Head of caudate nucleus (tissue), 42 donors: ENCODE results near the gene UROD.
"Not testable (repeated sequence)": the region's sequence is repeated elsewhere in the genome, so short reads cannot be mapped to it uniquely, and the experiment has no call there.

Source experiments
- DNase-seq, 42 donors: peaks; one replicate each; pipeline versions ENCODE4 v3.0.0 to v3.0.0-alpha.2; 2020 to 2021; ENCODE audit warnings: mixed read lengths in 7 of 42
- intact Hi-C: fragments of 100-400 bp; cut with DNase I; formaldehyde crosslinking; loops from one replicate; pipeline ENCODE4 v1.15.0; 2022

Gene UROD

DNA sequence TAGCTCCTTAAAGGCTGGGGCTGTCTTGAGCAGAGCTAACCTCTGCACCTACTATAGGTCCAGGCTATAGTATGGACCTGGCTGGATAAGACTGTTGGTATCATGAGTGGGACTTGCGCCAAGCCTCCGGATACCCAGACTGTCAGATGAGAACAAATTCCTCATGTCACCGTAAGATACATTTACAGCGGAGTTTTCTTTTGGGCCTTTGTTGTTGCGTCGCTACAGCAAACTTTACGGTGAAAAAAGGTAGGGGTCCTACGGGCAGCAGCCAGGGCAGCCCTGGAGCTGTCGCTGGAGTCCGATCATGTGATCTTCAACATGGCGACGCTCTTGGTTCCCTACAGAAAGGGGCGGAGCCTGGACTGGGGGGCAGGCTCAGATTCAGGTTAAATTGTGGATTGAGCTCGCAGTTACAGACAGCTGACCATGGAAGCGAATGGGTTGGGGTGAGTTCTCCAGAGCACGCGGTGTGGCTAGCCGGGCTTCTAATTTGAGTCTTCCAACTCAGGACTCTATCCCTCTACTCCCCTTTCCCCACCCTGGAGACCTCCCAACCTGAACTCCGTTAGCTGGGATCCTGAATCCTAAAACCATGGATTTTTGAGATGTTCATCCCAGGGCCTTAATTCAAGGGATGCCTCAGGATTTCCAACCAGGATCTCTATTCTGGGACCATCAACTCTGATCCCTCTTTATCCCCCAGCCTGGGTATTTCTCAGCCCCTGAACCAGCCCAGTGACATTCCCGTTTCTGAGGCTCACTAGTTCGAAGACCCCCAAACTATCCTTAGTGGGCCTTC lies at the start of gene UROD:
TSS of gene UROD (plus strand) at position 418 of the 802 bp plus-strand sequence. CDS start at position 430, 12 bp downstream.
- intact Hi-C loops: loop anchor here (2.0 to 10.0 kb wide), 3 partner anchors 193 to 480 kb away; partner anchors contain the start of genes TESK2 and ZSWIM5
- peak; percentile 86 to 98 (median 94) for DNase-seq

DNA sequence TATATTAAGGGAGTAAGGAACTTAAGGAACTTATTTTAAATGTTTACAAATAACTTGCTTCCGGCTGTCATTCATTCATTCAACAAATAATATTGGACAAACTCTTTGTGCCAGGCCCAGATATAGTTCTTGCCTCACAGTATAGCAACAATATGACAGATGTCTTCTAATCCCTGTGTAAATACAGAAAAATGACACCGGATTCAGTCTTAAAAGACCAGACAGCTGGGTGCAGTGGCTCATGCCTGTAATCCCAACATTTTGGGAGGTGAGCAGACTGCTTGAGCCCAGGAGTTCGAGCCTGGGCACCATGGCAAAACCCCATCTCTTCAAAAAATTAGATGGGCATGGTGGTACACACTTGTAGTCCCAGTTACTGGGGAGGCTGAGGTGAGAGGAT lies 49.3 kb upstream of the UROD start:
- no peak for DNase-seq
- intact Hi-C loops: no loop called here

GRCh38 chr1:44964396-44964795 lies 47.7 kb upstream of the UROD start:
- intact Hi-C loops: no loop called here
- DNase-seq: no peak

DNA sequence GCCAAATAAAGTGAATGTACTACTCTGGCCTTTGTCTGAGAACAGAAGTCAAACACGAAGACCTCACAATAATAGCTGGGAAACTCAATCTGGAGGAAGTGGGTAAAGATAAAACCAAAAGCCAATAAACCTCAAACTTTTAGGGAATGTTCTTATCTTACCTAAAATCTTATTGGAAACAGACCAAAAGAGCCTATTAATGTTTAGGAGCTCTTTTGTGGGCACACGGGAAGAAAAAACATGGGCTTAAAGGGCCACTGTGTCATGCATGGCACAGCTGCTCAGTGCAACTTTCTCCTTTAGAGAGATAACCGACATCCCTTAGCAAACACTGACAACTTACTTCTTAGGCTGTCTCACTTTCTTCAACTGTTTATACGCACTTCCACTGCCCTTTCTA lies 41.7 kb upstream of the UROD start:
- no peak for DNase-seq
- intact Hi-C loops: no loop called here

- no peak for DNase-seq
- intact Hi-C loops: no loop called here
Measured at GRCh38 chr1:44973645-44974044, 38.4 kb upstream of the UROD start.

DNA sequence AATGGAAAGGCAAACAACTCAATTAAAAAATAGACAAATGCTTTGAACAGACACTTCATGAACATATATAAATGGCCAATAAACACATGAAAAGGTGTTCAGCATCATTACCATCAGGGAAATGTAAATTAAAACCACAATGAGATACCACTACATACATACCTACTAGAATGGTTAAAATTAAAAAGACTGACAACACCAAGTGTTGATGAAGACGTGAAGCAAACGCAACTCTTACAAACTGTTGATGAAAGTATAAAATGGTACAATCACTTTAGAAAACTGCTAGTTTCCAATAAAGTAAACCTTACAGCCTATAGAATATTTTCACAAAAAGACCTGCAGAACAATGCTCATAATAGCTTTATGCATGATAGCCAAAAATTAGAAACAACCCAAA lies 35.8 kb upstream of the UROD start:
- intact Hi-C loops: no loop called here
- no peak for DNase-seq

- DNase-seq, intact Hi-C loops: not testable (repeated sequence)
Measured at GRCh38 chr1:44977372-44977771, 34.7 kb upstream of the UROD start.

GRCh38 chr1:44985747-44986359 lies 26.2 kb upstream of the UROD start:
- DNase-seq: no peak
- intact Hi-C loops: no loop called here

DNA sequence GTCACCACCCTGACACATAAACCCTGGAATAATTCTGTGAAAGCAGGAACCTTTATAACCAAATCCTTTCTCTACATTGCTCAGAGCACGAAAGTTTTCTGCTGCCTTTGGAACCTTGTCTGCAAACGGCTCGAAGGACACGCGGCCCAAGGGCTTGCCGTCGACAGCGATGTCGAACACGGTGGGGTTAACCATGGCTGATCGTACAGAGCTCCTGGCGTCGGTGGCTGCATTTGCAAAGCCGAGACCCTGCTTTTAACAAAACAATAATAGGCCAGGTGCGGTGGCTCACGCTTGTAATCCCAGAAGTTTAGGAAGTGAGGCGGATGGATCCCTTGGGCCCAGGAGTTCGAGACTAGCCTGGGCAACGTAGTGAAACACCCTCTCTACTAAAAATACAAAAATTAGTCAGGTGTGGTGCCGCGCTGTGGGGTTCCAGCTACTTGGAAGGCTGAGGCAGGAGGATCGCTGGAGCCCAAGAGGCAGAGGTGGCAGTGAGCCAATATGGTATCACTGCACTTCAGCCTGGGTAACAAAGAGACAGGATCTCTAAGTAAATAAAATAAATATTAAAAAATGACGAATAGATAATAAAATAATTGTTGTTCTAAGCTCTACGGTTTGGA lies 23.4 kb upstream of the UROD start:
- DNase-seq: no peak
- intact Hi-C loops: no loop called here

- DNase-seq: no peak
- intact Hi-C loops: no loop called here
Measured at GRCh38 chr1:44994309-44994898, 17.6 kb upstream of the UROD start.

- intact Hi-C loops: no loop called here
Measured at GRCh38 chr1:44995467-44996238, 16.4 kb upstream of the UROD start.

DNA sequence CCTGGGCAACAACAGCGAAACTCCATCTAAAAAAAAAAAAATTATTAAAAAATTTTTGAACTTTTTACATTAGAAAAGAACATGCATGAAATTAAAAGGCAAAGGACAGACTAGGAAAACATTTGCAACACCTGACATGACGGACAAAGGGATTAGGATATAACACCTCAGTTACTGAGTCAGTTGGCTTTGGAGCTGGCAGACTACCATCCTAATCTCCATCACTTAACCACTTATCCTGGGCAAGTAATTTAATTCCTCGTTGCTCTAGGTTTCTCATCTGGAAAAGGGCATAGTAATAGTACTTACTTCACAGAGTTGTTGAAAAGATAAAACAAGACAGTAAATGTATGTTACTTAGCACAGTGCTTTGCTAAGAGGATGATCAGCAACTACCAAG lies 12.8 kb upstream of the UROD start:
- DNase-seq: no peak
- intact Hi-C loops: no loop called here

More at GRCh38 chr1:44995467-44996238, 16.4 kb upstream of the UROD start:
- no peak for DNase-seq

- DNase-seq: peak in 1 of 42 donors; percentile 43
- intact Hi-C loops: loop anchor here (10.0 kb wide), 1 partner anchor 166 kb away; no protein-coding TSS in a partner anchor
Measured at GRCh38 chr1:45001011-45001481, 11.0 kb upstream of the UROD start.

GRCh38 chr1:45001576-45001975 lies 10.5 kb upstream of the UROD start:
- DNase-seq: not testable (repeated sequence)
- intact Hi-C loops: loop anchor here (10.0 kb wide), 1 partner anchor 167 kb away; no protein-coding TSS in a partner anchor

GRCh38 chr1:45002650-45003645 lies 9.1 kb upstream of the UROD start:
- intact Hi-C loops: loop anchor here (10.0 kb wide), 1 partner anchor 168 kb away; no protein-coding TSS in a partner anchor
- DNase-seq: peak in 1 of 42 donors; percentile 31

GRCh38 chr1:45003741-45004140 lies 8.3 kb upstream of the UROD start:
- intact Hi-C loops: loop anchor here (10.0 kb wide), 1 partner anchor 169 kb away; no protein-coding TSS in a partner anchor
- peak in 1 of 42 donors; percentile 24 for DNase-seq

DNA sequence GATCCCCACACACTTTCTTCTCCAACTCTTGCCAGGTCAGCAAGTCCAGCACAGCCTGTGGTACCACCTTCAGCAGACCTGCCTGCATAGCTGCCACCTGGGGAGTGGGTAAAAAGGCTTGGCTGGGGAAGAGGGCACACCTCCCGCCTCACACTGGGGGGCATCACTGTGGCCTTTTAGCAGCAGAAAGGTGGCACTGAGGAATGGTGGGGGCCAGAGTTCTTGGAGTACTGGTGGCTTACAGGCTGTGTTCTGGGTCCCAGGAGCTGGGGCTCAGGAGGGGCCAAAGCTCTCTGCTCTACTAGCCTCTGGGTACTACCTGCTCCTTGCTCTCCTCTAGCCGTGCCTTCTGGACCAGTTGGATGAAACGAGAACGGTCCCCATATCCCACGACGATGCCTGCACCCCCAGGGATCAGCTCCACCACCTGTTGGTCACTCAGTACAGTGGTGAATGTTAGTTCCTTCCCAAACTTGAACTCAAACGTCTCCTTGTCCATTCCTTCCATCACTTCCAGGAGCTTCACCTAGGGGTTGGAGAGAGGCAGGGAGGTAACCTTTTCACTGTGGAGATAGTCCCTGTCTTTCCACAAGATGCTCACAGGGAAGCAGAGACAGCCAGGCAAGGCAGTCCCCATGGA lies 7.7 kb upstream of the UROD start:
- intact Hi-C loops: loop anchor here (10.0 kb wide), 1 partner anchor 170 kb away; no protein-coding TSS in a partner anchor
- no peak for DNase-seq
